HG03460 (cell line): Measurements from ENCODE around the gene FXYD7.
"Not testable (repeated sequence)": the region's sequence is repeated elsewhere in the genome, so short reads cannot be mapped to it uniquely, and the experiment has no call there.

Source experiments
- ATAC-seq: cut with Tn5 transposase; IDR thresholded peaks from one replicate; pipeline ENCODE4 v1.9.1; 2021; ENCODE audit not compliant: unreplicated experiment

Gene FXYD7

GRCh38 chr19:35142606-35143230 lies 337 bp upstream of the FXYD7 start:
- ATAC-seq = no peak

- no peak for ATAC-seq
Observed at GRCh38 chr19:35143818-35144217, 763 bp downstream of the FXYD7 start.

GRCh38 chr19:35144259-35144599 lies 1.2 kb downstream of the FXYD7 start:
- no peak for ATAC-seq

GRCh38 chr19:35144600-35145436 lies 1.8 kb downstream of the FXYD7 start:
- ATAC-seq = no peak

GRCh38 chr19:35146746-35147459 lies 3.8 kb downstream of the FXYD7 start:
- ATAC-seq = no peak

- no peak for ATAC-seq
Observed at GRCh38 chr19:35149463-35149862, 6.4 kb downstream of the FXYD7 start.

GRCh38 chr19:35150445-35150844 lies 7.4 kb downstream of the FXYD7 start:
- ATAC-seq = no peak

GRCh38 chr19:35151273-35152065 lies 8.4 kb downstream of the FXYD7 start:
- ATAC-seq = no peak

GRCh38 chr19:35153129-35153522 lies 10.1 kb downstream of the FXYD7 start:
- ATAC-seq = not testable (repeated sequence)

GRCh38 chr19:35153701-35154524 lies 10.9 kb downstream of the FXYD7 start:
- ATAC-seq = no peak

- no peak for ATAC-seq
Observed at GRCh38 chr19:35154525-35155406, 11.7 kb downstream of the FXYD7 start, which contains the start of gene FXYD5. FXYD5 (plus strand) TSS chr19:35154735; CDS start chr19:35155551, 816 bp downstream.

- no peak for ATAC-seq
Observed at GRCh38 chr19:35155441-35155840, 12.4 kb downstream of the FXYD7 start.

- ATAC-seq = no peak
Observed at GRCh38 chr19:35155981-35156672, 13.1 kb downstream of the FXYD7 start.

- ATAC-seq = no peak
Observed at GRCh38 chr19:35156673-35157014, 13.6 kb downstream of the FXYD7 start.

GRCh38 chr19:35157431-35157830 lies 14.4 kb downstream of the FXYD7 start:
- ATAC-seq = no peak

GRCh38 chr19:35159606-35160005 lies 16.6 kb downstream of the FXYD7 start:
- ATAC-seq = no peak

- ATAC-seq = no peak
Observed at GRCh38 chr19:35160629-35161433, 17.8 kb downstream of the FXYD7 start.

GRCh38 chr19:35161434-35161743 lies 18.3 kb downstream of the FXYD7 start:
- no peak for ATAC-seq
